LNCAP (cell line): ENCODE results near the gene TENT4B.

ENCODE experiments used
- CTCF ChIP-seq: fragments of 450-650 bp; IDR thresholded peaks from 2 replicates; pipeline ENCODE4 v1.5.1; 2017; ENCODE audit warnings: mild to moderate bottlenecking

TENT4B gene

GRCh38 chr16:50156590-50156989, 3.5 kb downstream of the TENT4B start:
- no peak for TF ChIP-seq CTCF

- no peak for TF ChIP-seq CTCF
These were observed 7.5 kb downstream of the TENT4B start for GRCh38 chr16:50160495-50161164.

- no peak for TF ChIP-seq CTCF
These were observed 8.8 kb downstream of the TENT4B start for GRCh38 chr16:50161950-50162349.

GRCh38 chr16:50165473-50165872, 12.4 kb downstream of the TENT4B start:
- TF ChIP-seq CTCF, result no peak

- TF ChIP-seq CTCF, result no peak
These were observed 13.7 kb downstream of the TENT4B start for GRCh38 chr16:50166511-50167500.

- TF ChIP-seq CTCF, result no peak
These were observed 14.4 kb downstream of the TENT4B start for GRCh38 chr16:50167556-50167955.

- no peak for TF ChIP-seq CTCF
These were observed 16.5 kb downstream of the TENT4B start for GRCh38 chr16:50169555-50170096.
